ENCODE data around the gene CLIC1.

- TF ChIP-seq CTCF (conservative IDR thresholded peaks at IDR 0.05; ENCODE audit: low read depth, low read length) (no peak), EZH2 (IDR thresholded peaks at IDR 0.05; ENCODE audit: borderline replicate concordance, low read depth, low read length, poor library complexity, severe bottlenecking) (no peak)
These were observed 48.3 kb downstream of the CLIC1 start for GRCh38 chr6:31687860-31688693.

Data from A673 (cell line).